ENCODE results near the gene P2RX2. TPM values are rescaled to one million over a fixed set of nuclear protein-coding genes. Genes with fewer than 3 reads are reported as not detected.

P2RX2 gene
- total RNA-seq, 1 donor from 2014 or later, result 0.36 TPM

GRCh38 chr12:132660996-132661395 is 42.4 kb downstream of the P2RX2 start:
- no peak for DNase-seq (ENCODE audit: low spot score)

- DNase-seq (ENCODE audit: low spot score), result no peak
Measured at GRCh38 chr12:132661972-132662371, 43.4 kb downstream of the P2RX2 start.

GRCh38 chr12:132662901-132663755 is 44.6 kb downstream of the P2RX2 start:
- DNase-seq (ENCODE audit: low spot score), result no peak

GRCh38 chr12:132664206-132665148 is 45.9 kb downstream of the P2RX2 start:
- no peak for DNase-seq (ENCODE audit: low spot score)

GRCh38 chr12:132665149-132665491 is 46.5 kb downstream of the P2RX2 start:
- DNase-seq (ENCODE audit: low spot score), result no peak

- DNase-seq (ENCODE audit: low spot score), result no peak
Measured at GRCh38 chr12:132665794-132666193, 47.2 kb downstream of the P2RX2 start.

GRCh38 chr12:132668191-132669088 is 49.9 kb downstream of the P2RX2 start:
- no peak for DNase-seq (ENCODE audit: low spot score)

GRCh38 chr12:132669166-132669879 is 50.7 kb downstream of the P2RX2 start:
- no peak for DNase-seq (ENCODE audit: low spot score)

Other genes starting within 250 kb of the P2RX2 start
- gene FBRSL1, start 128.6 kb upstream of the P2RX2 start, total RNA-seq, result 68.7 TPM
- gene LRCOL1, start 8.2 kb upstream of the P2RX2 start, total RNA-seq, result not detected
- 42.4 TPM for gene POLE, start 68.6 kb downstream of the P2RX2 start, total RNA-seq
- 11.8 TPM for gene PXMP2, start 68.8 kb downstream of the P2RX2 start, total RNA-seq
- 43.0 TPM for gene PGAM5, start 92.1 kb downstream of the P2RX2 start, total RNA-seq
- 59.4 TPM for gene ANKLE2, start 143.1 kb downstream of the P2RX2 start, total RNA-seq
- 79.5 TPM for gene GOLGA3, start 210.1 kb downstream of the P2RX2 start, total RNA-seq